IPS-15b (cell line): ENCODE measurements around the gene CNPY2.

Experiments
- H3K27me3 ChIP-seq: one replicate; pipeline ENCODE4 v1.6.1; 2013; ENCODE audit warnings: low read length; ENCODE audit not compliant: control insufficient read depth, insufficient read depth
- H3K36me3 ChIP-seq: one replicate; pipeline ENCODE4 v1.6.1; 2013; ENCODE audit warnings: low read length; ENCODE audit not compliant: control insufficient read depth, insufficient read depth
- H3K4me1 ChIP-seq: one replicate; pipeline ENCODE4 v1.6.1; 2013; ENCODE audit warnings: mild to moderate bottlenecking, low read length; ENCODE audit not compliant: control insufficient read depth, insufficient read depth
- H3K4me3 ChIP-seq: one replicate; pipeline ENCODE4 v1.5.1; 2013; ENCODE audit warnings: low read depth, low read length
- H3K9ac ChIP-seq: one replicate; pipeline ENCODE4 v1.6.1; 2013; ENCODE audit warnings: low read depth, mild to moderate bottlenecking, low read length
- H3K9me3 ChIP-seq: one replicate; pipeline ENCODE4 v1.6.1; 2013; ENCODE audit warnings: mild to moderate bottlenecking, low read length; ENCODE audit not compliant: control insufficient read depth, insufficient read depth

CNPY2 gene

GRCh38 chr12:56261503-56262232, 54.1 kb downstream of the CNPY2 start:
- Histone ChIP-seq H3K27me3 (no peaks in the 10 kb centered on the region), H3K9me3 (no peaks in the 10 kb centered on the region), H3K36me3 (no peaks in the 10 kb centered on the region), H3K4me1 (peaks cover 8% of the 10 kb centered on the region), H3K9ac (no peak overlapping the region), H3K4me3 (no peak overlapping the region)

- peaks cover 5% of the 10 kb centered on the region for H3K4me1 ChIP-seq
- no peaks in the 10 kb centered on the region for H3K9me3 ChIP-seq
- H3K36me3 ChIP-seq, result peaks cover under 1% of the 10 kb centered on the region
- H3K9ac ChIP-seq, result no peak overlapping the region
- no peaks in the 10 kb centered on the region for H3K27me3 ChIP-seq
- no peak overlapping the region for H3K4me3 ChIP-seq
Observed at GRCh38 chr12:56260921-56261320, 54.9 kb downstream of the CNPY2 start.

- Histone ChIP-seq H3K4me1 (peaks cover 5% of the 10 kb centered on the region), H3K4me3 (no peak overlapping the region), H3K9me3 (no peaks in the 10 kb centered on the region), H3K36me3 (peaks cover 6% of the 10 kb centered on the region), H3K27me3 (no peaks in the 10 kb centered on the region), H3K9ac (no peak overlapping the region)
Observed at GRCh38 chr12:56260380-56260779, 55.4 kb downstream of the CNPY2 start.
